A549 (cell line): ENCODE data around the gene CBFB. TPM values are rescaled to one million over a fixed set of nuclear protein-coding genes. Genes with fewer than 3 reads are reported as not detected.

Experiments
- ATAC-seq, 2 experiments: fragments of 200-7000 bp in 1 of 2; fragments of >200 bp in 1 of 2; cut with Nextera tagmentation in 1 of 2; cut with Tn5 transposase in 1 of 2; 3 replicates each; pipeline versions ENCODE4 v1.8.0 to v1.9.1; 2018 to 2020; ENCODE audit warnings: mild to moderate bottlenecking in 1 of 2, moderate library complexity in 1 of 2
- CTCF ChIA-PET: fragments of 300-600 bp; sonication (Branson Sonifier 250); formaldehyde crosslinking; extraction: SDS; loops from one replicate; lab custom pipeline; 2021; ENCODE audit warnings: antibody characterized with exemption, inconsistent platforms; lab: Yijun Ruan, JAX
- POLR2A ChIA-PET: fragments of 350-600 bp; formaldehyde crosslinking; extraction: SDS; loops from one replicate; lab custom pipeline; 2021; ENCODE audit warnings: antibody characterized with exemption, inconsistent platforms; lab: Yijun Ruan, JAX
- DNase-seq, 2 experiments: peaks; one replicate each; pipeline versions ENCODE4 v3.0.0 to v3.0.0-alpha.2; 2011 to 2016; ENCODE audit warnings: low read depth in 1 of 2, low spot score in 1 of 2
- FAIRE-seq: peaks from 2 replicates; lab custom pipeline; 2011; peaks lifted over from hg19 to GRCh38; lab: Jason Lieb, UNC
- H3K27ac ChIP-seq, 2 experiments: fragments of >200 bp; sonication (Bioruptor Twin); formaldehyde crosslinking; 3 replicates each; pipeline ENCODE4 v1.5.1; 2016 to 2017
- H3K4me1 ChIP-seq: fragments of >200 bp; sonication (Bioruptor Twin); formaldehyde crosslinking; 3 replicates; pipeline ENCODE4 v1.6.1; 2016
- H3K4me2 ChIP-seq: fragments of >200 bp; sonication (Bioruptor Twin); formaldehyde crosslinking; 3 replicates; pipeline ENCODE4 v1.6.1; 2016
- H3K4me3 ChIP-seq: fragments of >200 bp; sonication (Bioruptor Twin); formaldehyde crosslinking; 3 replicates; pipeline ENCODE4 v1.5.1; 2016
- H3K9me3 ChIP-seq: fragments of >200 bp; sonication (Bioruptor Twin); formaldehyde crosslinking; 3 replicates; pipeline ENCODE4 v1.6.1; 2016
- ATOH8 ChIP-seq: fragments of 250-450 bp; sonication (Bioruptor Pico); IDR thresholded peaks from 2 replicates; pipeline ENCODE4 v1.5.0; 2020; ENCODE audit warnings: low read depth, mild to moderate bottlenecking, moderate library complexity
- CBX8 ChIP-seq: fragments of 200-600 bp; sonication (generic); IDR thresholded peaks from 2 replicates; pipeline ENCODE4 v1.6.1; 2016
- CEBPB ChIP-seq, 2 experiments: fragments of >200 bp in 1 of 2; sonication (Bioruptor Twin) in 1 of 2; formaldehyde crosslinking in 1 of 2; IDR thresholded peaks; 2 replicates each; pipeline ENCODE4 v1.6.1; 2012 to 2016
- FOSB ChIP-seq: fragments of 250-450 bp; sonication (Bioruptor Pico); IDR thresholded peaks from 2 replicates; pipeline ENCODE4 v1.5.0; 2020; ENCODE audit warnings: mild to moderate bottlenecking, moderate library complexity
- FOSL2 ChIP-seq, 2 experiments: fragments of 450-650 bp in 1 of 2; fragments of >200 bp in 1 of 2; sonication (Bioruptor Twin) in 1 of 2; formaldehyde crosslinking; IDR thresholded peaks; 2 replicates each; pipeline versions ENCODE4 v1.5.0 to v1.6.1; 2016 to 2020; ENCODE audit warnings: mild to moderate bottlenecking in 1 of 2, moderate library complexity in 1 of 2
- FOXS1 ChIP-seq: fragments of 250-450 bp; sonication (Bioruptor Pico); IDR thresholded peaks from 2 replicates; pipeline ENCODE4 v1.5.0; 2020; ENCODE audit warnings: mild to moderate bottlenecking, moderate library complexity
- HES2 ChIP-seq: fragments of >200 bp; sonication (Bioruptor Twin); formaldehyde crosslinking; IDR thresholded peaks from 2 replicates; pipeline ENCODE4 v1.6.1; 2016
- HEYL ChIP-seq: fragments of 250-450 bp; sonication (Bioruptor Pico); IDR thresholded peaks from 2 replicates; pipeline ENCODE4 v1.8.0; 2021; ENCODE audit warnings: mild to moderate bottlenecking, moderate library complexity
- JUN ChIP-seq, 2 experiments: fragments of >200 bp; sonication (Bioruptor Twin); formaldehyde crosslinking; IDR thresholded peaks; 2 replicates in 1 of 2; 3 replicates in 1 of 2; pipeline ENCODE4 v1.6.1; 2016 to 2017
- MAFK ChIP-seq: fragments of 450-650 bp; IDR thresholded peaks from 2 replicates; pipeline ENCODE4 v1.6.1; 2014; ENCODE audit not compliant: partially characterized antibody
- MYC ChIP-seq: IDR thresholded peaks from 2 replicates; pipeline ENCODE4 v1.6.1; 2012; ENCODE audit warnings: mild to moderate bottlenecking, inconsistent platforms, low read length, improper control_type of control experiment, borderline replicate concordance
- NFE2L2 ChIP-seq: fragments of 150-350 bp; conservative IDR thresholded peaks from 2 replicates; pipeline ENCODE4 v1.6.1; 2014; ENCODE audit warnings: low read length
- NPAS2 ChIP-seq: fragments of 250-450 bp; sonication (Bioruptor Pico); IDR thresholded peaks from 2 replicates; pipeline ENCODE4 v1.8.0; 2022; ENCODE audit warnings: mild to moderate bottlenecking, moderate library complexity, borderline replicate concordance
- PBX3 ChIP-seq: IDR thresholded peaks from 2 replicates; pipeline ENCODE4 v1.6.1; 2012
- RARB ChIP-seq: fragments of 250-450 bp; sonication (Bioruptor Pico); IDR thresholded peaks from 2 replicates; pipeline ENCODE4 v1.8.0; 2021; ENCODE audit warnings: mild to moderate bottlenecking, moderate library complexity
- REST ChIP-seq: fragments of 200-600 bp; sonication (generic); IDR thresholded peaks from 2 replicates; pipeline ENCODE4 v1.6.1; 2016; ENCODE audit warnings: antibody characterized with exemption, mild to moderate bottlenecking, moderate library complexity
- SMC3 ChIP-seq: fragments of >200 bp; sonication (Bioruptor Twin); formaldehyde crosslinking; IDR thresholded peaks from 3 replicates; pipeline ENCODE4 v1.6.1; 2018; ENCODE audit warnings: inconsistent platforms
- TP53 ChIP-seq: fragments of 250-450 bp; sonication (Bioruptor Pico); IDR thresholded peaks from 2 replicates; pipeline ENCODE4 v1.5.0; 2021; ENCODE audit warnings: mild to moderate bottlenecking, moderate library complexity
- WGBS: methylation state at CpG from one replicate; pipeline ENCODE4 v1.1.6; 2017; ENCODE audit errors: missing lambda C conversion rate; 5-methylcytosine and 5-hydroxymethylcytosine counted together
- polyA plus RNA-seq, 4 experiments: library from polyadenylated mRNA; depleted of rRNA in 3 of 4; stranded (reverse); fragments of >200 nt; fragmentation: RNase III in 1 of 4; extraction: RNeasy Plus Mini Kit Qiagen cat#74134 plus additional on column Dnase treatment in 1 of 4; gene quantifications; 2 replicates in 3 of 4; 3 replicates in 1 of 4; pipeline ENCODE4 v1.2.3, GENCODE V29; 2011 to 2017

The CBFB gene
- polyA plus RNA-seq, 2 of the 4 experiments (the other 2 are of a cell fraction), result 27.7 to 61.3 TPM

- Histone ChIP-seq H3K4me3 (no peak overlapping the region), H3K27ac (no peak overlapping the region), H3K4me1 (no peaks in the 10 kb centered on the region), H3K4me2 (no peak overlapping the region), H3K9me3 (no peaks in the 10 kb centered on the region)
- WGBS, result 71% methylated on average over 3 of the region's 3 CpGs
- FAIRE-seq (no peak), DNase-seq (no peak), ATAC-seq (no peak)
- TF ChIP-seq REST (no peak), CEBPB (IDR thresholded peaks at IDR 0.05) (no peak), RARB (CRISPR knock-in tag) (no peak), TP53 (CRISPR knock-in tag) (no peak), CBX8 (no peak), SMC3 (no peak), FOSL2 (IDR thresholded peaks at IDR 0.05) (no peak), FOSL2 (CRISPR knock-in tag; IDR thresholded peaks at IDR 0.05) (no peak), MYC (no peak), HES2 (no peak), MAFK (no peak), PBX3 (no peak), NFE2L2 (no peak), FOSB (CRISPR knock-in tag) (no peak)
- POLR2A ChIA-PET, result no interaction called here
- CTCF ChIA-PET, result interaction anchor here (0.7 to 15.6 kb wide), 7 partner anchors 17 to 177 kb away, joined by 3 to 193 read pairs (median 3); partner anchors contain the start of genes B3GNT9 and CES3
These were observed 108.7 kb downstream of the CBFB start for GRCh38 chr16:67137605-67138004.

- ChIA-PET POLR2A (interaction anchor here (1.2 kb wide), 1 partner anchor 9 kb away, joined by 3 read pairs; the partner anchor contains the start of gene B3GNT9), CTCF (interaction anchor here (0.8 to 15.6 kb wide), 7 partner anchors 9 to 187 kb away, joined by 3 to 193 read pairs (median 6); partner anchors contain the start of genes B3GNT9 and CES3)
- WGBS, result 90% methylated on average over 8 of the region's 13 CpGs
- ATAC-seq (no peak), FAIRE-seq (no peak), DNase-seq (no peak)
- Histone ChIP-seq H3K4me3 (no peak overlapping the region), H3K4me2 (no peak overlapping the region), H3K4me1 (no peaks in the 10 kb centered on the region), H3K9me3 (no peaks in the 10 kb centered on the region), H3K27ac (no peak overlapping the region)
- no peak for TF ChIP-seq HEYL (CRISPR knock-in tag)
- TF ChIP-seq HES2, result no peak
- TF ChIP-seq NPAS2 (CRISPR knock-in tag), result no peak
- no peak for TF ChIP-seq ATOH8 (CRISPR knock-in tag)
- TF ChIP-seq FOXS1, result no peak
- no peak for TF ChIP-seq JUN (IDR thresholded peaks at IDR 0.05)
These were observed 112.4 kb downstream of the CBFB start for GRCh38 chr16:67141391-67141790.
